Mucosa of stomach (tissue), 1 donor: Measurements from ENCODE around the gene MAVS.

Experiments
- H3K27me3 ChIP-seq: one replicate; pipeline ENCODE4 v1.7.0; 2013; ENCODE audit warnings: mild to moderate bottlenecking, low read length; ENCODE audit not compliant: control insufficient read depth, insufficient read depth
- H3K36me3 ChIP-seq: one replicate; pipeline ENCODE4 v1.7.0; 2013; ENCODE audit warnings: low read length; ENCODE audit not compliant: control insufficient read depth, insufficient read depth
- H3K4me1 ChIP-seq: one replicate; pipeline ENCODE4 v1.7.0; 2013; ENCODE audit warnings: mild to moderate bottlenecking, low read length; ENCODE audit not compliant: control insufficient read depth, insufficient read depth
- H3K4me3 ChIP-seq: one replicate; pipeline ENCODE4 v1.7.0; 2013; ENCODE audit warnings: low read length
- H3K9ac ChIP-seq: one replicate; pipeline ENCODE4 v1.7.0; 2013; ENCODE audit warnings: mild to moderate bottlenecking, low read length, moderate library complexity
- H3K9me3 ChIP-seq: one replicate; pipeline ENCODE4 v1.7.0; 2013; ENCODE audit warnings: mild to moderate bottlenecking, low read length, moderate library complexity; ENCODE audit not compliant: control insufficient read depth
- donor health status: Pancreatic carcinoma.

Gene MAVS

DNA sequence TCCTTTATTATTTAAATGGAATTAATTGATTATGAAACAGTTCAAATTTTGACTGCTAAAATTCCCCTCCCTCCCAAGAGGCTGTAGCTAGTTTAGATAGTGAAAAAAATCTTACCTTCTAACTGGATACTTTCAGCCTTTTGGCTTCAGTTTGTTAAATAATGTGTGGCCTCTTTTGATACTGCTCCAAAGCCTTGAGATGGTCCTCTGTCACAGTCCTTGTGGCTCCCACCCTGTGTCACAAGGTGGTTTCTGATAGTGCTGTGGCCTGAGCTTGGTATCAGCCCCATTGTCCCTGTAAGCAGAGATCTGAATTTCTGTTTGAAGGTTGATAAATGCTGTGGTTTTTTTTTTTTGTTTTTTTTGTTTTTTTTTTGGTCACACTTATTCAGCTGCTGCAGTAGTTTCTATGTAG lies 63.3 kb downstream of the MAVS start:
- Histone ChIP-seq H3K4me3 (no peak overlapping the region), H3K9ac (no peak overlapping the region), H3K27me3 (no peaks in the 10 kb centered on the region), H3K36me3 (no peaks in the 10 kb centered on the region), H3K9me3 (no peaks in the 10 kb centered on the region), H3K4me1 (no peaks in the 10 kb centered on the region)

DNA sequence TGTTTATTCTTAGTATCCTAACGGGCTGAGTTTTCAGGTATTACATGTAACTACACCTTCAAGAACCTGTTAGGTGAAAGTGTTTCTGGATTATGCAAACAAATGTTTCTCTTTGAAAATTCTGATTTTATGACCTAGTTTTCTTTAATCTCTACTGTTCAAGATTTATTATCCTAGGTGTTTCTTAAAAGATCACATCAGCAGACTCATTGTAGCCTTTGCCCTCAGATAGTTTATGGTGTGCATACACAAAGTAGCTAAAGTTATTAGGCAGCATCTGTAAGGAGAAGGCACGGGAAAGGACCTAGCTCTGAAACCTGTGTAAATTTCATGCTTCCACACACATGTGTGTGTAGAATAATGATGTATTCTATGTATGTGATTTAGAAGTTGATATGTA lies 64.2 kb downstream of the MAVS start:
- Histone ChIP-seq H3K9me3 (no peaks in the 10 kb centered on the region), H3K4me1 (no peaks in the 10 kb centered on the region), H3K36me3 (no peaks in the 10 kb centered on the region), H3K4me3 (no peak overlapping the region), H3K27me3 (no peaks in the 10 kb centered on the region), H3K9ac (no peak overlapping the region)

DNA sequence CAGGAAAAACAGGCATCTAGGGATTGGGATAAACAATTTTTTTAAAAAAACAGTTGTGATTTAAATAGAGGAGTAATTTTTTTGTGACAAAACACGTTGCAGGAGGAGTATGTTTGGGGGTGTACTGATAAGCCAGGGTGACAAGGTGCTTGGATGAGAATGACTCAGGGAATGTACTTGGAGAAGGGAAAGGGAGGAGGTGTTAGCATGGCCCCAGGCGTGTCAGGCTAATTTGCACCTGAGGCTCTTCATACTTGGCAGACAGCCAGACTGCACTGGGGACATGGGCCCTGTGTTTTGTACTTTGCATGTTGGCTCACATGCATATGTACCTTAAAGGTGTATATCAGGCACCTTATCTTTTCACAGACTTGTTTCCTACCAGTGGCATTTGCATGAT lies 65.3 kb downstream of the MAVS start:
- no peaks in the 10 kb centered on the region for H3K36me3 ChIP-seq
- no peaks in the 10 kb centered on the region for H3K27me3 ChIP-seq
- H3K9me3 ChIP-seq, result no peaks in the 10 kb centered on the region
- peaks cover 5% of the 10 kb centered on the region for H3K4me1 ChIP-seq
- H3K4me3 ChIP-seq, result no peak overlapping the region
- H3K9ac ChIP-seq, result no peak overlapping the region

DNA sequence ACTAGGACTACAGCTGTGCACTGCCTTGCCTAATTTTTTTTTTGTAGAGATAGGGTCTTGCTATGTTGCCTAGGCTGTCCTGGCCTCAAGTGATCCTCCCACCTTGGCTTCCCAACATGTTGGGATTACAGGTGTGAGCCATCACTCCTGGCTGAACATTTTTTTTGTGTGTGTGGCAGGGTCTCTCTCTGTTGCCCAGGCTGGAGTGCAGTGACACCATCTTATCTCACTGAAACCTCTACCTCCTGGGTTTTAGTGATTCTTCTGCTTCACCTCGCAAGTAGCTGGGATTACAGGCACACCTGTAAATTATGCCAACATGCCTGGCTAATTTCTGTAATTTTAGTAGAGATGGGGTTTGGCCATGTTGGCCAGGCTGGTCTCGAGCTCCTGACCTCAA lies 67.8 kb downstream of the MAVS start:
- H3K4me3 ChIP-seq, result no peak overlapping the region
- peaks cover 5% of the 10 kb centered on the region for H3K4me1 ChIP-seq
- no peaks in the 10 kb centered on the region for H3K36me3 ChIP-seq

DNA sequence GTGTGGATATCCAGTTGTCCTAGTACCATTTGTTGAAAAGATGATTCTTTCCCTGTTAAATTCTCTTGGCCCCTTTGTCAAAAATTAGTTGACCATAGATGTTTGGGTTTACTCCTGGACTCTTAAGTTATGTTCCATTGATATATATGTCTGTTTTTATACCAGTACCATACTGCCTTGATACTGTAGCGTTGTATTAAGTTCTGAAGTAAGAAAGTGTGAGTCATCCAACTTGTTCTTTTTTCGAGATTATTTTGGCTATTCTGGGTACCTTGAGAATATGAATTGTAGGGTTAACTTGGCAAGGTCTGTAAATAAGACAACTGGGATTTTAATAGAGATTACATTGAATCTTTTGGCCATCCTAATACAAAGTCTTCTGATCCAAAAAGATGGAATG lies 69.1 kb downstream of the MAVS start:
- Histone ChIP-seq H3K9ac (no peak overlapping the region), H3K4me1 (peaks cover 5% of the 10 kb centered on the region), H3K4me3 (no peak overlapping the region), H3K36me3 (no peaks in the 10 kb centered on the region), H3K27me3 (no peaks in the 10 kb centered on the region), H3K9me3 (no peaks in the 10 kb centered on the region)

More for the DNA sequence above, 67.8 kb downstream of the MAVS start:
- H3K9me3 ChIP-seq, result no peaks in the 10 kb centered on the region
- no peak overlapping the region for H3K9ac ChIP-seq
- H3K27me3 ChIP-seq, result no peaks in the 10 kb centered on the region

DNA sequence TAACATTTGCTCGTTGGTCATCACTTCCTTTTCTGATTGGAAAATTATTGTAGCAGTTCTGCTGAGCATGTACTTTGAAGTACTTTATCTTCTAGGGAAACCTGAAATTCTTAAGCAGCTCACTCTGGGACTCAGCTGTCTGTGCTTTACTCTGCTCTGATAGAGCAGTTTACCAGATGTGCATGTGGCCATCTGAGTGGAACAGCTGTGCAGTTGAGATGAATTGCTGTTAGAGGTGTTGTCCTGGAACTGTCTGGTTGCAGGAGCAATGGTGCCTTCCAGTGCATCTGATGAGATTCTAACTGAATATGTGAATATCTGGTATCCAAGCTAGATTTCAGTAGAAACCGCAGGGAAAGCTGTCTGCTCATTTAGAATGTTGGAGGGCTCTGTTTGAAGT lies 69.7 kb downstream of the MAVS start:
- Histone ChIP-seq H3K27me3 (no peaks in the 10 kb centered on the region), H3K4me3 (no peak overlapping the region), H3K36me3 (no peaks in the 10 kb centered on the region), H3K4me1 (peaks cover 5% of the 10 kb centered on the region), H3K9me3 (no peaks in the 10 kb centered on the region), H3K9ac (no peak overlapping the region)

DNA sequence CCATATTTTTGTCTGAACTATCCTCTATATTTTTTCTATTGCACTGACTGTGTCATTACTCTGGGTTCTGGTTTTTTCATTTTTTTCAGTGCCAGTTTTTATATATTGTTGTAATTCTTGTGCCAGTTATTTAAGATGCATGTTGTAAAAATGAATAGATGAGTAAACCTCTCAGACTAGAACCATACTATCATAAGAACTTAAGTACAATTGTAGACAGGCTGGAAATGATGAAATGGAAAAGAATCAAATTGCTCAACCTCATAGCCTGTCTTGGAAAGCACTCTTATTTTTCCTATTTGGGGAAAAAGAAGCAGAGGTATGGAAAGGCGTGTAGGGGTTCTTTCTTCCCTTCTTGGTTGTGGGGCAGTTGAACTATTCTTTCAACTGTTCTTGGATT lies 72.7 kb downstream of the MAVS start:
- Histone ChIP-seq H3K4me1 (peaks cover 24% of the 10 kb centered on the region), H3K9ac (no peak overlapping the region), H3K4me3 (no peak overlapping the region), H3K36me3 (no peaks in the 10 kb centered on the region), H3K27me3 (no peaks in the 10 kb centered on the region), H3K9me3 (no peaks in the 10 kb centered on the region)

DNA sequence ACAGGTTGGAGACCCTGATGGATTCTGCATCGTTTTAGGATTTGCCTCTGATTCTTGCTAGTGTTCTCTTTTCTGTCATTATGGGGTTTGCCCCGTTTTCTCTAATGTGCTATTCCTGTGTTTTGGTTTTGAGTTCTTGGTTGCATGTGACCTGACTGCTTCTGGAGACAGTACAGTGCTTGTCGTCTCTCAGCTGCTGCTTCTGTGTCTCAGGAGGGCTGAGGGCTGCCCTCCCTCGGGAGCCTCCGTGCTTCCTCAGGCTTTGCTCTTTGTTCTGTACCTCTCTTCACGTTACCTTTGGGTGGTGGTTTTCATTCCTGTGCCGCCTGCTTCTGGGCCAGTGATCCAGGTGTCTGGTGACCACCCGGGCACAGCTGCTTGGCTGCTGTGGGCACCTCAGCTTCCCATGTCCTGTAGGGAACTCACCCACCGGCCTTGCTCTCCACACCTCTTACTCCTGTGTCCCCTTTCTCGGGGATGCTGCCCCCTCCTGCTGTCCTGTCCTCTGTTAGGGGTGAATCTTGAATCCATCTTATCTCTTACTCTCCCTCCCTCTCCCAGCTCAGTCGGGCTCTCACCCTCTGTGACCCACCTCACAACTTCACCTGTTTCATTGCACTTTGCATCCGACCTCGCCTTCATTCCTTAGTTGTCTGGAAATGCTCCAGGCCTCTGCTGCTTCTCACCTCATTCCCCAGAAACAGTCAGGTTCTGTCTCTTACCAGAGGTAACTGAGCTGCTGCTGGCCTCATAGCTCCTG lies 75.8 kb downstream of the MAVS start:
- no peak overlapping the region for H3K9ac ChIP-seq
- H3K27me3 ChIP-seq, result no peaks in the 10 kb centered on the region
- H3K9me3 ChIP-seq, result no peaks in the 10 kb centered on the region
- H3K4me1 ChIP-seq, result peaks cover 19% of the 10 kb centered on the region
- no peak overlapping the region for H3K4me3 ChIP-seq
- no peaks in the 10 kb centered on the region for H3K36me3 ChIP-seq

DNA sequence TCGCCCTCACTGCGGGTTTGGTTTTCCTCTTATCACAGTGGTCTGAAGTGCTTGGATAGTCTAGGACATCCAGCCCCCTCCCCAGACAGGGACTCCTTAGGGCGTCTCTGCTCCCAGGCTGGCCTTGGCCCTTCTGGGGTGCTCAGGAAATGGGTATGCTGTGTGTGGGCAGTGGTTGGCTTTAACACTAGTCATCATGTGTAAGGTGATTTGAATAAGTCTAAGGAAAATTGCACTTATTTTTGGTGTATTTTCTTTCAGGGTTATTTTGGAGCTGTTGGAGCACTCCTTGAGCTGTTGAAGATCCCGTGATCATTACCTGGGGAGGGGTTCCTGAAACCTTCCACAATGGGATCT lies 76.3 kb downstream of the MAVS start:
- Histone ChIP-seq H3K9ac (no peak overlapping the region), H3K9me3 (no peaks in the 10 kb centered on the region), H3K4me1 (peaks cover 19% of the 10 kb centered on the region), H3K4me3 (no peak overlapping the region), H3K36me3 (no peaks in the 10 kb centered on the region), H3K27me3 (no peaks in the 10 kb centered on the region)

DNA sequence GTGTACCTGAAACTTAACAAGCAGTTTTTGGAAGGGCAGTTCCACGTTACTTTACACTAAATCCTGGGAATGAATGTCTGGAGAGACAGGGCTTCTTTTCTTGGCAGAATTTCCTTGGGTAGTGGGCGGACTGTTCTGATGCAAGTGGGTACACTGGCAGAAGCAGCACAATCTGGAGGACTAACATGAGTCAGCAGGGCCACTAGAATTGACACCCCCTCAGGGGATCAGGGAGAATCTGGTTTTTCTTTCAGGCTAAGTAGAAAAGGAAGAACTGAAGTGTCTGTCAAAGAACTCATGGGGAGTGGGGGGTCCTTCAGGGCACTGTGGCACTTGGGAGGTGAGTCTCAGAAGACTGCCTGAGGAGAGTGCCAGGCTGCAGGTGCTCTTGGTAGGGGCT lies 77.2 kb downstream of the MAVS start:
- Histone ChIP-seq H3K4me1 (peaks cover 19% of the 10 kb centered on the region), H3K9me3 (no peaks in the 10 kb centered on the region), H3K9ac (no peak overlapping the region), H3K36me3 (no peaks in the 10 kb centered on the region), H3K4me3 (no peak overlapping the region), H3K27me3 (no peaks in the 10 kb centered on the region)

DNA sequence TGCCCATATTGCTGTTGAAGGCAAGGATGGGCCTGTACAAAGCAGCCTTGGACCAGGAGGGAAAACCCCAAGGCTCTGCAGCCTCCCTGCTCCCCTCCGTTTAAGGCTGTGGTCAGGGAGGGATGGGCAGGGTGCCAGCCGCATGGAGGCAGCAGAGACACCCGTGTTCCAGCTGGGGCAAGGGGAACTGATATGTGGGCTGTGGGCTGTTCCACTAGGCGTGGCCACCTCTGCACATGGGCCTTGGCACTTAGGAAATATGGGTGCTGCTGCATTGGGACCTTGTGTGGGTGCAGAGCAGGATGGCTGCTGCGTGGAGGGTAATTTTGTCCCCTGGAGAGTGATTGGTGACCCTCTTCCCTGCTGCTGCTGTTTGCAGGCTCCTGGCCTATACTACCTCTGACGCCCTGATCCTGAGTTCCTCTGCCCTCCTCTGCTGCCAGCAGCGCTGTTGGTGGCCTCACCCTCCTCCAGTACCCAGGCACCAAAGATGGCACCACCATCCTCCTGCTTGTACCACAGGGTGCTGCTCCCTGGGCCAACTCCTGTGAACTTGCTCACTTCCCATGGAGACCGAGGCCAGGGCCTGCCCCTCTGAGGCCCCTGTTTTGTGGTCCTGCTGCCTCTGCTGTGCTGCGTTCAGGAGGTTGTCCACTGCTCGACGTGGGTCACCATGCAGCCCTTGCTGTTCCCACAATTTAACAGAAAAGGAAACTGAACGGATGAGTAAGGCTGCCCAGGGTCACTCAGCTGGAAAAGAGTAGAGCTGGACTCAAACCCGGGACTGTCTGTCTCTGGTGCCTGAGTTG lies 77.9 kb downstream of the MAVS start:
- Histone ChIP-seq H3K4me3 (no peak overlapping the region), H3K27me3 (no peaks in the 10 kb centered on the region), H3K9me3 (no peaks in the 10 kb centered on the region), H3K36me3 (no peaks in the 10 kb centered on the region), H3K9ac (no peak overlapping the region), H3K4me1 (peaks cover 19% of the 10 kb centered on the region)

DNA sequence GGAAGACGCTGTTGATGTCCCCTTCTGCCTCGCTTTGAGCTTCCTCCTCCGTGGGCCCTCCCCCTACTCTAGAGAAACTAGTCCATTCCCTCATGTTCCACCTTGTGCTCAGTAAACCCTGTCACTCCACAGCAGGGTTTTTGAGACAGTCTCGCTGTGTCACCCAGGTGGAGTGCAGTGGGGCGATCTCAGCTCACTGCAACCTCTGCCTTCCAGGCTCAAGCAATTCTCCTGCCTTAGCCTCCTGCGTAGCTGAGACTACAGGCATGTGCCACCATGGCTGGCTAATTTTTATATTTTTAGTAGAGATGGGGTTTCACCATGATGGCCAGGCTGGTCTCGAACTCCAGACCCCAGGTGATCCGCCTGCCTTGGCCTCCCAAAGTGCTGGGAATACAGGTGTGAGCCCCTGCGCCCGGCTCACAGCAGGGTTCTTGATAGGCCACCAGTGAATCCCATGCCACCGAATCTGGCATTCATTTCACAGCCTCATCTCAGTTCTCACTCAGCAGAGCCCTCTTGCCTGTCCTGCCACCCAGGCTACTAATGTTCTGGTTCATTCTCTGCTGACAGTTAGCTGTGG lies 78.6 kb downstream of the MAVS start:
- H3K4me3 ChIP-seq, result no peak overlapping the region
- H3K9ac ChIP-seq, result no peak overlapping the region
- no peaks in the 10 kb centered on the region for H3K27me3 ChIP-seq
- no peaks in the 10 kb centered on the region for H3K9me3 ChIP-seq
- H3K36me3 ChIP-seq, result no peaks in the 10 kb centered on the region
- peaks cover 19% of the 10 kb centered on the region for H3K4me1 ChIP-seq
